K562 (cell line): ENCODE measurements around the gene CTIF.

Experiments used
- CBX3 ChIP-seq, 2 experiments: IDR thresholded peaks; 1 replicate in 1 of 2; 2 replicates in 1 of 2; pipeline ENCODE4 v1.6.1; 2012; ENCODE audit warnings: inconsistent platforms in 2 of 2, low read length in 2 of 2, borderline replicate concordance in 1 of 2, control low read depth in 1 of 2
- CTBP1 ChIP-seq: fragments of 450-650 bp; IDR thresholded peaks from 2 replicates; pipeline ENCODE4 v1.6.1; 2016; ENCODE audit warnings: borderline replicate concordance
- CTCF ChIP-seq, 3 experiments: IDR thresholded peaks in 2 of 3; conservative IDR thresholded peaks in 1 of 3; 2 replicates each; pipeline ENCODE4 v1.5.1; 2011 to 2012; ENCODE audit warnings: low read length in 3 of 3, mild to moderate bottlenecking in 3 of 3, control low read depth in 2 of 3, improper control_type of control experiment in 1 of 3, inconsistent platforms in 1 of 3, low read depth in 1 of 3, mixed read lengths in 1 of 3, moderate library complexity in 1 of 3; ENCODE audit not compliant: insufficient read depth in 2 of 3
- FOXA1 ChIP-seq: fragments of 450-650 bp; IDR thresholded peaks from 2 replicates; pipeline ENCODE4 v1.6.1; 2016; ENCODE audit warnings: mild to moderate bottlenecking, borderline replicate concordance
- HNRNPK ChIP-seq: fragments of 200-400 bp; formaldehyde crosslinking; IDR thresholded peaks from one replicate; pipeline ENCODE4 v1.6.1; 2018; ENCODE audit warnings: mild to moderate bottlenecking, low read depth, low read length; ENCODE audit not compliant: poor library complexity, severe bottlenecking
- KLF16 ChIP-seq: IDR thresholded peaks from 2 replicates; pipeline ENCODE4 v1.6.1; 2016; ENCODE audit warnings: antibody characterized with exemption
- NCOR1 ChIP-seq: fragments of 450-650 bp; IDR thresholded peaks from 2 replicates; pipeline ENCODE4 v1.6.1; 2016; ENCODE audit warnings: mild to moderate bottlenecking, moderate library complexity
- PHF8 ChIP-seq: fragments of 200-600 bp; sonication (generic); IDR thresholded peaks from 2 replicates; pipeline ENCODE4 v1.6.1; 2012; ENCODE audit warnings: mixed run types, mild to moderate bottlenecking, inconsistent platforms, low read length, moderate library complexity, borderline replicate concordance
- POLR2A ChIP-seq: fragments of 450-650 bp; conservative IDR thresholded peaks from 2 replicates; pipeline ENCODE4 v1.6.1; 2016
- SPI1 ChIP-seq: IDR thresholded peaks from 2 replicates; pipeline ENCODE4 v1.6.1; 2011; ENCODE audit warnings: low read depth, low read length, control low read depth, borderline replicate concordance
- TAF1 ChIP-seq: IDR thresholded peaks from 2 replicates; pipeline ENCODE4 v1.6.1; 2011; ENCODE audit warnings: mild to moderate bottlenecking, low read length, moderate library complexity; ENCODE audit not compliant: insufficient read depth, control insufficient read depth, severe bottlenecking; ENCODE audit errors: extremely low read depth
- ZNF174 ChIP-seq: fragments of 250-450 bp; sonication (Bioruptor Pico); IDR thresholded peaks from 2 replicates; pipeline ENCODE4 v1.4.0; 2020; ENCODE audit warnings: mild to moderate bottlenecking
- TF ChIP-seq, protein P1 (sequence below): fragments of 250-450 bp; sonication (Bioruptor Pico); IDR thresholded peaks from 2 replicates; pipeline ENCODE4 v1.5.0; 2021; ENCODE audit warnings: mild to moderate bottlenecking, borderline replicate concordance

GRCh38 chr18:48609114-48609513, 70.3 kb downstream of the CTIF start:
- TF ChIP-seq PHF8 (no peak), KLF16 (no peak), TAF1 (no peak), HNRNPK (no peak), FOXA1 (no peak), POLR2A (no peak), CTBP1 (no peak), CTCF (IDR thresholded peaks at IDR 0.05 in 2 of 3, conservative IDR thresholded peaks at IDR 0.05 in 1 of 3; ENCODE audit: insufficient read depth in 2 of 3, low read depth in 1 of 3, low read length in 3 of 3) (no peak), ZNF174 (CRISPR knock-in tag) (no peak), NCOR1 (no peak), CBX3 (IDR thresholded peaks at IDR 0.05; ENCODE audit: borderline replicate concordance in 1 of 2, low read length in 2 of 2) (no peak), SPI1 (no peak)
- TF ChIP-seq, protein P1, sequence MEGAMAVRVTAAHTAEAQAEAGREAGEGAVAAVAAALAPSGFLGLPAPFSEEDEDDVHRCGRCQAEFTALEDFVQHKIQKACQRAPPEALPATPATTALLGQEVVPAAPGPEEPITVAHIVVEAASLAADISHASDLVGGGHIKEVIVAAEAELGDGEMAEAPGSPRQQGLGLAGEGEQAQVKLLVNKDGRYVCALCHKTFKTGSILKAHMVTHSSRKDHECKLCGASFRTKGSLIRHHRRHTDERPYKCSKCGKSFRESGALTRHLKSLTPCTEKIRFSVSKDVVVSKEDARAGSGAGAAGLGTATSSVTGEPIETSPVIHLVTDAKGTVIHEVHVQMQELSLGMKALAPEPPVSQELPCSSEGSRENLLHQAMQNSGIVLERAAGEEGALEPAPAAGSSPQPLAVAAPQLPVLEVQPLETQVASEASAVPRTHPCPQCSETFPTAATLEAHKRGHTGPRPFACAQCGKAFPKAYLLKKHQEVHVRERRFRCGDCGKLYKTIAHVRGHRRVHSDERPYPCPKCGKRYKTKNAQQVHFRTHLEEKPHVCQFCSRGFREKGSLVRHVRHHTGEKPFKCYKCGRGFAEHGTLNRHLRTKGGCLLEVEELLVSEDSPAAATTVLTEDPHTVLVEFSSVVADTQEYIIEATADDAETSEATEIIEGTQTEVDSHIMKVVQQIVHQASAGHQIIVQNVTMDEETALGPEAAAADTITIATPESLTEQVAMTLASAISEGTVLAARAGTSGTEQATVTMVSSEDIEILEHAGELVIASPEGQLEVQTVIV (CRISPR knock-in tag) = no peak
